HepG2 (cell line): ENCODE results near the gene HDAC4. TPM values are rescaled to one million over a fixed set of nuclear protein-coding genes. Genes with fewer than 3 reads are reported as not detected.

Source experiments
- ATAC-seq: fragments of 200-7000 bp; cut with Tn5 transposase; 3 replicates; pipeline ENCODE4 v1.9.1; 2020; ENCODE audit warnings: mild to moderate bottlenecking, moderate library complexity
- BruUV-seq: library from RNA; stranded (reverse); fragments of 400-500 nt; replicated peaks from 2 replicates; lab custom pipeline; 2021; lab: Mats Ljungman, UMichigan
- CTCF ChIA-PET: fragments of 300-600 bp; formaldehyde crosslinking; extraction: SDS; loops from one replicate; lab custom pipeline; 2021; ENCODE audit warnings: low total read pairs, inconsistent platforms, low intra/inter-chr PET ratio; lab: Yijun Ruan, JAX
- POLR2A ChIA-PET: fragments of 350-600 bp; sonication (Branson Sonifier 250); formaldehyde crosslinking; loops from one replicate; lab custom pipeline; 2020; ENCODE audit warnings: antibody characterized with exemption, inconsistent platforms; lab: Yijun Ruan, JAX
- DNase-seq: peaks from one replicate; pipeline ENCODE4 v3.0.0-alpha.2; 2015; ENCODE audit warnings: low spot score
- FAIRE-seq: peaks from 3 replicates; lab custom pipeline; 2011; peaks lifted over from hg19 to GRCh38; lab: Jason Lieb, UNC
- H2AFZ ChIP-seq: one replicate; pipeline ENCODE4 v1.6.1; 2011; ENCODE audit warnings: low read length, inconsistent platforms
- H3K27ac ChIP-seq: fragments of 300-600 bp; 3 replicates; pipeline ENCODE4 v1.8.0; 2011; ENCODE audit warnings: mixed run types, mild to moderate bottlenecking, mixed read lengths, low read length, inconsistent platforms; ENCODE audit not compliant: insufficient read depth; ENCODE audit errors: extremely low read length
- H3K27me3 ChIP-seq, 2 experiments: fragments of 200-600 bp in 1 of 2; 2 replicates in 1 of 2; 3 replicates in 1 of 2; pipeline versions ENCODE4 v1.6.0 to v1.8.0; 2011; ENCODE audit warnings: low read length in 2 of 2, mild to moderate bottlenecking in 2 of 2, moderate library complexity in 2 of 2, inconsistent platforms in 1 of 2; ENCODE audit not compliant: insufficient read depth in 2 of 2, control insufficient read depth in 1 of 2
- H3K36me3 ChIP-seq, 2 experiments: fragments of 200-600 bp in 1 of 2; replicated peaks in 1 of 2; 2 replicates in 1 of 2; 3 replicates in 1 of 2; pipeline versions ENCODE4 v1.5.1 to v1.8.0; 2011; ENCODE audit warnings: low read length in 2 of 2, inconsistent platforms in 1 of 2; ENCODE audit not compliant: insufficient read depth in 2 of 2, control insufficient read depth in 1 of 2
- H3K4me1 ChIP-seq: 2 replicates; pipeline ENCODE4 v1.5.1; 2012; ENCODE audit warnings: low read length, inconsistent platforms; ENCODE audit not compliant: insufficient read depth
- H3K4me2 ChIP-seq: 2 replicates; pipeline ENCODE4 v1.6.0; 2011; ENCODE audit warnings: low read depth, low read length, inconsistent platforms
- H3K4me3 ChIP-seq, 3 experiments: fragments of 200-600 bp in 1 of 3; sonication (generic), shearing (Covaris generic) in 1 of 3; replicated peaks in 1 of 3; 2 replicates each; pipeline ENCODE4 v1.5.1; 2011 to 2016; ENCODE audit warnings: low read length in 3 of 3, inconsistent platforms in 2 of 3, low read depth in 2 of 3, mild to moderate bottlenecking in 2 of 3, control low read depth in 1 of 3, mixed read lengths in 1 of 3; ENCODE audit not compliant: insufficient read depth in 1 of 3
- H3K79me2 ChIP-seq: one replicate; pipeline ENCODE4 v1.6.1; 2011; ENCODE audit warnings: low read length, inconsistent platforms; ENCODE audit not compliant: insufficient read depth
- H3K9ac ChIP-seq: 2 replicates; pipeline ENCODE4 v1.6.0; 2011; ENCODE audit warnings: mild to moderate bottlenecking, low read depth, low read length, inconsistent platforms; ENCODE audit not compliant: insufficient read depth
- H3K9me3 ChIP-seq: 2 replicates; pipeline ENCODE4 v1.5.1; 2012; ENCODE audit warnings: mild to moderate bottlenecking, low read length
- H4K20me1 ChIP-seq: 2 replicates; pipeline ENCODE4 v1.6.0; 2011; ENCODE audit warnings: inconsistent platforms, mild to moderate bottlenecking, low read length, moderate library complexity; ENCODE audit not compliant: insufficient read depth
- ATF5 ChIP-seq: sonication (generic); formaldehyde crosslinking; IDR thresholded peaks from 2 replicates; pipeline ENCODE4 v1.4.0; 2020; ENCODE audit warnings: mild to moderate bottlenecking, low read depth, missing genetic modification reagents
- BORCS8-MEF2B ChIP-seq: sonication (generic); formaldehyde crosslinking; IDR thresholded peaks from 2 replicates; pipeline ENCODE4 v1.8.0; 2022; ENCODE audit warnings: mild to moderate bottlenecking, missing genetic modification reagents
- KMT2A ChIP-seq: sonication (generic); formaldehyde crosslinking; IDR thresholded peaks from 2 replicates; pipeline ENCODE4 v1.4.0; 2020; ENCODE audit warnings: missing genetic modification reagents
- PTBP1 ChIP-seq: fragments of 200-400 bp; formaldehyde crosslinking; IDR thresholded peaks from 2 replicates; pipeline ENCODE4 v1.6.1; 2018; ENCODE audit warnings: low read length, low read depth; ENCODE audit not compliant: poor library complexity, severe bottlenecking
- ZNF317 ChIP-seq: sonication (generic); formaldehyde crosslinking; IDR thresholded peaks from 2 replicates; pipeline ENCODE4 v1.5.0; 2020; ENCODE audit warnings: mild to moderate bottlenecking, missing genetic modification reagents
- ZNF704 ChIP-seq: sonication (generic); formaldehyde crosslinking; IDR thresholded peaks from 2 replicates; pipeline ENCODE4 v1.8.1; 2023; ENCODE audit warnings: mild to moderate bottlenecking, inconsistent platforms, moderate library complexity, missing genetic modification reagents, borderline replicate concordance
- WGBS: methylation state at CpG from one replicate; pipeline ENCODE4 v1.1.6; 2017; ENCODE audit warnings: low lambda C conversion rate; 5-methylcytosine and 5-hydroxymethylcytosine counted together
- in situ Hi-C: cut with HindIII; loops from 2 replicates; pipeline ENCODE4 v1.10.0; 2017; ENCODE audit warnings: low pct_unique_long_range_greater_than_20kb; ENCODE audit not compliant: extremely low pct_ligation_motif_present
- intact Hi-C: fragments of 100-400 bp; cut with micrococcal nuclease; formaldehyde crosslinking; loops from one replicate; pipeline ENCODE4 v1.10.0; 2022; ENCODE audit not compliant: unreplicated experiment
- polyA plus RNA-seq, 8 experiments: library from polyadenylated mRNA; depleted of rRNA in 3 of 8; stranded (reverse) in 7 of 8; unstranded in 1 of 8; fragments of >200 nt; fragmentation: Illumina TruSeq in 4 of 8; extraction: Trizol in 4 of 8; gene quantifications; 2 replicates each; pipeline versions ENCODE4 v1.2.1 to v1.2.3, GENCODE V29; 2011 to 2016; ENCODE audit warnings: low read depth in 4 of 8, missing spikeins in 1 of 8, mixed read lengths in 1 of 8; ENCODE audit not compliant: insufficient read depth in 1 of 8
- total RNA-seq, 5 experiments: library from RNA; depleted of rRNA; stranded (reverse); fragments of >200 nt; fragmentation: Illumina TruSeq; extraction: Trizol; gene quantifications; 2 replicates each; pipeline ENCODE4 v1.2.3, GENCODE V29; 2016; ENCODE audit warnings: low read depth in 1 of 5
- TF ChIP-seq, protein P1 (sequence below): sonication (generic); formaldehyde crosslinking; IDR thresholded peaks from 2 replicates; pipeline ENCODE4 v1.5.0; 2020; ENCODE audit warnings: mild to moderate bottlenecking, low read depth, missing genetic modification reagents, borderline replicate concordance

The HDAC4 gene
- total and polyA plus RNA-seq, 2 of the 13 experiments (the other 11 are each of a cell fraction or from before 2014, with no cell fraction given), result 10.1 to 11.5 TPM

- no peaks in the 10 kb centered on the region for H3K9me3 ChIP-seq
- TF ChIP-seq, protein P1, sequence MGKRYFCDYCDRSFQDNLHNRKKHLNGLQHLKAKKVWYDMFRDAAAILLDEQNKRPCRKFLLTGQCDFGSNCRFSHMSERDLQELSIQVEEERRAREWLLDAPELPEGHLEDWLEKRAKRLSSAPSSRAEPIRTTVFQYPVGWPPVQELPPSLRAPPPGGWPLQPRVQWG (CRISPR knock-in tag), result no peak
- TF ChIP-seq BORCS8-MEF2B (CRISPR knock-in tag), result no peak
- TF ChIP-seq PTBP1, result no peak
- TF ChIP-seq, all 625 proteins: peak for 0
- FAIRE-seq (no peak), DNase-seq (no peak), ATAC-seq (no peak)
- no peak overlapping the region for H2AFZ ChIP-seq
- no peaks in the 10 kb centered on the region for H3K27me3 ChIP-seq
- no peak overlapping the region for H3K27ac ChIP-seq
- peaks cover 14% of the 10 kb centered on the region for H3K79me2 ChIP-seq
- BruUV-seq, result no TSS peak
- no peak overlapping the region for H3K4me2 ChIP-seq
- no peak overlapping the region for H3K4me3 ChIP-seq
- peaks cover 15% of the 10 kb centered on the region; the same call in 1 of the 2 replicates for H4K20me1 ChIP-seq
- in situ Hi-C loops, result no loop called here
- intact Hi-C loops, result loop anchor here (1.0 kb wide), 1 partner anchor 35 kb away; no protein-coding TSS in a partner anchor
- POLR2A ChIA-PET, result interaction anchor here (1.2 kb wide), 1 partner anchor 23 kb away, joined by 3 read pairs; the partner anchor contains the start of gene HDAC4
- H3K36me3 ChIP-seq, result peaks cover 5 to 20% of the 10 kb centered on the region in 2 experiments; a peak in 4 of 5 replicates
- 94% methylated on average over 9 of the region's 10 CpGs for WGBS
- no peak overlapping the region for H3K9ac ChIP-seq
- CTCF ChIA-PET, result no interaction called here
- no peaks in the 10 kb centered on the region for H3K4me1 ChIP-seq
These were observed 23.2 kb downstream of the HDAC4 start for GRCh38 chr2:239377591-239377990.

- Histone ChIP-seq H3K4me3 (no peak overlapping the region), H3K27me3 (no peaks in the 10 kb centered on the region), H2AFZ (no peak overlapping the region), H3K36me3 (peaks cover 6 to 20% of the 10 kb centered on the region in 2 experiments; a peak in 4 of 5 replicates), H3K27ac (no peak overlapping the region), H3K4me2 (no peak overlapping the region), H3K4me1 (no peaks in the 10 kb centered on the region), H3K9ac (no peak overlapping the region), H4K20me1 (peaks cover 15% of the 10 kb centered on the region; the same call in 1 of the 2 replicates), H3K9me3 (no peaks in the 10 kb centered on the region), H3K79me2 (peaks cover 14% of the 10 kb centered on the region)
- TF ChIP-seq KMT2A (no peak), ZNF704 (CRISPR knock-in tag) (no peak), ATF5 (CRISPR knock-in tag) (no peak), ZNF317 (CRISPR knock-in tag) (no peak)
- CTCF ChIA-PET, result no interaction called here
- no peak for ATAC-seq
- no peak for DNase-seq
- POLR2A ChIA-PET, result interaction anchor here (1.0 kb wide), 1 partner anchor 24 kb away, joined by 3 read pairs; the partner anchor contains the start of gene HDAC4
- in situ Hi-C loops (no loop called here), intact Hi-C loops (loop anchor here (1.0 kb wide), 1 partner anchor 35 kb away; no protein-coding TSS in a partner anchor)
- FAIRE-seq, result no peak
- 97% methylated on average over 15 of the region's 21 CpGs for WGBS
- no TSS peak for BruUV-seq
These were observed 23.8 kb downstream of the HDAC4 start for GRCh38 chr2:239376942-239377531.
